Measurements from ENCODE around the gene TRPM1.

GRCh38 chr15:31074321-31074720, 27.2 kb downstream of the TRPM1 start:
- TF ChIP-seq CTCF (IDR thresholded peaks at IDR 0.05): no peak
- no peak for TF ChIP-seq POLR2A (IDR thresholded peaks at IDR 0.05)
